ENCODE data around the gene CAPZB.

The CAPZB gene

GRCh38 chr1:19435181-19435580, 50.2 kb downstream of the CAPZB start:
- TF ChIP-seq REST (IDR thresholded peaks at IDR 0.05; ENCODE audit: insufficient read depth in 1 of 2, low read depth in 2 of 2, low read length in 2 of 2) (no peak), POLR2AphosphoS5 (IDR thresholded peaks at IDR 0.05; ENCODE audit: low read depth, low read length) (no peak), TAF1 (IDR thresholded peaks at IDR 0.05; ENCODE audit: borderline replicate concordance, insufficient read depth, low read length) (no peak), FOXP2 (optimal IDR thresholded peaks at IDR 0.05; ENCODE audit: borderline replicate concordance, extremely low read depth, extremely low read length, insufficient read depth) (no peak), SIN3A (IDR thresholded peaks at IDR 0.05; ENCODE audit: borderline replicate concordance, insufficient read depth, low read length) (no peak)

- no peak for TF ChIP-seq TAF1 (IDR thresholded peaks at IDR 0.05; ENCODE audit: borderline replicate concordance, insufficient read depth, low read length)
- TF ChIP-seq REST (IDR thresholded peaks at IDR 0.05; ENCODE audit: insufficient read depth in 1 of 2, low read depth in 2 of 2, low read length in 2 of 2): no peak
- no peak for TF ChIP-seq SIN3A (IDR thresholded peaks at IDR 0.05; ENCODE audit: borderline replicate concordance, insufficient read depth, low read length)
- no peak for TF ChIP-seq POLR2AphosphoS5 (IDR thresholded peaks at IDR 0.05; ENCODE audit: low read depth, low read length)
- TF ChIP-seq FOXP2 (optimal IDR thresholded peaks at IDR 0.05; ENCODE audit: borderline replicate concordance, extremely low read depth, extremely low read length, insufficient read depth): no peak
Measured at GRCh38 chr1:19433719-19433998, 51.7 kb downstream of the CAPZB start.

GRCh38 chr1:19432943-19433718, 52.2 kb downstream of the CAPZB start:
- TF ChIP-seq POLR2AphosphoS5 (IDR thresholded peaks at IDR 0.05; ENCODE audit: low read depth, low read length): no peak
- TF ChIP-seq FOXP2 (optimal IDR thresholded peaks at IDR 0.05; ENCODE audit: borderline replicate concordance, extremely low read depth, extremely low read length, insufficient read depth): no peak

GRCh38 chr1:19430121-19431068, 54.9 kb downstream of the CAPZB start:
- TF ChIP-seq SIN3A (IDR thresholded peaks at IDR 0.05; ENCODE audit: borderline replicate concordance, insufficient read depth, low read length) (no peak), REST (IDR thresholded peaks at IDR 0.05; ENCODE audit: insufficient read depth in 1 of 2, low read depth in 2 of 2, low read length in 2 of 2) (no peak), TAF1 (IDR thresholded peaks at IDR 0.05; ENCODE audit: borderline replicate concordance, insufficient read depth, low read length) (no peak), POLR2AphosphoS5 (IDR thresholded peaks at IDR 0.05; ENCODE audit: low read depth, low read length) (no peak), FOXP2 (optimal IDR thresholded peaks at IDR 0.05; ENCODE audit: borderline replicate concordance, extremely low read depth, extremely low read length, insufficient read depth) (no peak)

- TF ChIP-seq FOXP2 (optimal IDR thresholded peaks at IDR 0.05; ENCODE audit: borderline replicate concordance, extremely low read depth, extremely low read length, insufficient read depth): no peak
- TF ChIP-seq REST (IDR thresholded peaks at IDR 0.05; ENCODE audit: insufficient read depth in 1 of 2, low read depth in 2 of 2, low read length in 2 of 2): no peak
Measured at GRCh38 chr1:19429611-19430010, 55.7 kb downstream of the CAPZB start.
